Measurements from ENCODE around the gene AGBL4. TPM values are rescaled to one million over a fixed set of nuclear protein-coding genes. Genes with fewer than 3 reads are reported as not detected.

The AGBL4 gene
- total RNA-seq, 1 donor from 2014 or later, result 0.39 TPM

- Mint-ChIP-seq H3K4me3 (no peak overlapping the region), H3K27me3 (peaks cover 3% of the 10 kb centered on the region), H3K4me1 (ENCODE audit: unreplicated experiment) (no peaks in the 10 kb centered on the region), H3K27ac (no peak overlapping the region), H3K9me3 (no peaks in the 10 kb centered on the region), H3K36me3 (no peaks in the 10 kb centered on the region)
- TF ChIP-seq, protein P1, sequence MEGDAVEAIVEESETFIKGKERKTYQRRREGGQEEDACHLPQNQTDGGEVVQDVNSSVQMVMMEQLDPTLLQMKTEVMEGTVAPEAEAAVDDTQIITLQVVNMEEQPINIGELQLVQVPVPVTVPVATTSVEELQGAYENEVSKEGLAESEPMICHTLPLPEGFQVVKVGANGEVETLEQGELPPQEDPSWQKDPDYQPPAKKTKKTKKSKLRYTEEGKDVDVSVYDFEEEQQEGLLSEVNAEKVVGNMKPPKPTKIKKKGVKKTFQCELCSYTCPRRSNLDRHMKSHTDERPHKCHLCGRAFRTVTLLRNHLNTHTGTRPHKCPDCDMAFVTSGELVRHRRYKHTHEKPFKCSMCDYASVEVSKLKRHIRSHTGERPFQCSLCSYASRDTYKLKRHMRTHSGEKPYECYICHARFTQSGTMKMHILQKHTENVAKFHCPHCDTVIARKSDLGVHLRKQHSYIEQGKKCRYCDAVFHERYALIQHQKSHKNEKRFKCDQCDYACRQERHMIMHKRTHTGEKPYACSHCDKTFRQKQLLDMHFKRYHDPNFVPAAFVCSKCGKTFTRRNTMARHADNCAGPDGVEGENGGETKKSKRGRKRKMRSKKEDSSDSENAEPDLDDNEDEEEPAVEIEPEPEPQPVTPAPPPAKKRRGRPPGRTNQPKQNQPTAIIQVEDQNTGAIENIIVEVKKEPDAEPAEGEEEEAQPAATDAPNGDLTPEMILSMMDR (conservative IDR thresholded peaks at IDR 0.05), result no peak
- DNase-seq (ENCODE audit: extremely low spot score, unreplicated experiment), result no peak
These were observed 1083.9 kb downstream of the AGBL4 start for GRCh38 chr1:48939828-48940227.

- no peak overlapping the region for H3K27ac Mint-ChIP-seq
- H3K9me3 Mint-ChIP-seq, result no peaks in the 10 kb centered on the region
- H3K4me3 Mint-ChIP-seq, result no peak overlapping the region
- H3K36me3 Mint-ChIP-seq, result no peaks in the 10 kb centered on the region
- peaks cover 3% of the 10 kb centered on the region for H3K27me3 Mint-ChIP-seq
- no peak for DNase-seq (ENCODE audit: extremely low spot score, unreplicated experiment)
- no peaks in the 10 kb centered on the region for H3K4me1 Mint-ChIP-seq (ENCODE audit: unreplicated experiment)
- TF ChIP-seq, protein P1 (conservative IDR thresholded peaks at IDR 0.05), result no peak
These were observed 1084.7 kb downstream of the AGBL4 start for GRCh38 chr1:48939042-48939441.

- H3K36me3 Mint-ChIP-seq, result no peaks in the 10 kb centered on the region
- no peak for DNase-seq (ENCODE audit: extremely low spot score, unreplicated experiment)
- H3K4me3 Mint-ChIP-seq, result no peak overlapping the region
- TF ChIP-seq, protein P1 (conservative IDR thresholded peaks at IDR 0.05), result no peak
- H3K27ac Mint-ChIP-seq, result no peak overlapping the region
- no peaks in the 10 kb centered on the region for H3K4me1 Mint-ChIP-seq (ENCODE audit: unreplicated experiment)
- H3K27me3 Mint-ChIP-seq, result no peaks in the 10 kb centered on the region
- H3K9me3 Mint-ChIP-seq, result no peaks in the 10 kb centered on the region
These were observed 1086.0 kb downstream of the AGBL4 start for GRCh38 chr1:48937732-48938131.

- Mint-ChIP-seq H3K4me1 (ENCODE audit: unreplicated experiment) (no peaks in the 10 kb centered on the region), H3K27me3 (no peaks in the 10 kb centered on the region), H3K27ac (no peak overlapping the region), H3K4me3 (no peak overlapping the region), H3K36me3 (no peaks in the 10 kb centered on the region), H3K9me3 (no peaks in the 10 kb centered on the region)
- no peak for DNase-seq (ENCODE audit: extremely low spot score, unreplicated experiment)
- TF ChIP-seq, protein P1 (conservative IDR thresholded peaks at IDR 0.05), result no peak
These were observed 1087.3 kb downstream of the AGBL4 start for GRCh38 chr1:48936436-48936835.

- Mint-ChIP-seq H3K27ac (no peak overlapping the region), H3K4me1 (ENCODE audit: unreplicated experiment) (no peaks in the 10 kb centered on the region), H3K4me3 (no peak overlapping the region), H3K27me3 (no peaks in the 10 kb centered on the region), H3K36me3 (no peaks in the 10 kb centered on the region), H3K9me3 (no peaks in the 10 kb centered on the region)
- TF ChIP-seq, protein P1 (conservative IDR thresholded peaks at IDR 0.05), result no peak
- no peak for DNase-seq (ENCODE audit: extremely low spot score, unreplicated experiment)
These were observed 1091.4 kb downstream of the AGBL4 start for GRCh38 chr1:48932366-48932765.
